Activated CD8-positive, alpha-beta memory T cell treated with anti-CD3 and anti-CD28 coated beads, Interleukin-2, amount 10 ng/mL, durations not matched to agents 7 days and 5 days (primary cell): ENCODE data around the gene KCNQ5. TPM values are rescaled to one million over a fixed set of nuclear protein-coding genes. Genes with fewer than 3 reads are reported as not detected.
"Not testable (repeated sequence)": the region's sequence is repeated elsewhere in the genome, so short reads cannot be mapped to it uniquely, and the experiment has no call there.

Experiments
- ATAC-seq: fragments of 150-1000 bp; cut with Tn5 transposase; one replicate; pipeline ENCODE4 v1.10.0; 2021; ENCODE audit warnings: moderate library complexity
- CTCF ChIA-PET: fragments of 350-600 bp; sonication (Branson Sonifier 250); formaldehyde crosslinking; loops from one replicate; lab custom pipeline; 2021; ENCODE audit warnings: antibody characterized with exemption; lab: Charles Lee
- DNase-seq: peaks from one replicate; pipeline ENCODE4 v3.0.0-alpha.2; 2020
- H3K27ac Mint-ChIP-seq: one replicate; pipeline ENCODE4 v1.8.0; 2021; ENCODE audit warnings: mild to moderate bottlenecking, mixed read lengths
- H3K27me3 Mint-ChIP-seq: one replicate; pipeline ENCODE4 v1.8.0; 2021; ENCODE audit warnings: mixed read lengths
- H3K36me3 Mint-ChIP-seq: one replicate; pipeline ENCODE4 v1.8.0; 2021; ENCODE audit warnings: mild to moderate bottlenecking, mixed read lengths
- H3K4me1 Mint-ChIP-seq: one replicate; pipeline ENCODE4 v1.8.0; 2021; ENCODE audit warnings: mixed read lengths
- H3K4me3 Mint-ChIP-seq: one replicate; pipeline ENCODE4 v1.8.0; 2021; ENCODE audit warnings: mild to moderate bottlenecking, moderate library complexity, mixed read lengths
- H3K9me3 Mint-ChIP-seq: one replicate; pipeline ENCODE4 v1.8.0; 2022; ENCODE audit warnings: low read depth, mixed read lengths
- total RNA-seq, 2 experiments: library from RNA; stranded (reverse); gene quantifications; one replicate each; pipeline ENCODE4 v1.2.3, GENCODE V29; 2021

Gene KCNQ5
- total RNA-seq, 2 experiments from 2014 or later, result 7.2 to 7.8 TPM

- H3K27me3 Mint-ChIP-seq, result peaks cover 2% of the 10 kb centered on the region
- H3K36me3 Mint-ChIP-seq, result no peaks in the 10 kb centered on the region
- DNase-seq, result no peak
- H3K27ac Mint-ChIP-seq, result no peak overlapping the region
- no peaks in the 10 kb centered on the region for H3K9me3 Mint-ChIP-seq
- CTCF ChIA-PET, result no interaction called here
- peaks cover 2% of the 10 kb centered on the region for H3K4me1 Mint-ChIP-seq
- H3K4me3 Mint-ChIP-seq, result no peak overlapping the region
- ATAC-seq, result no peak
Measured at GRCh38 chr6:73180076-73180738, 558.3 kb downstream of the KCNQ5 start.

DNA sequence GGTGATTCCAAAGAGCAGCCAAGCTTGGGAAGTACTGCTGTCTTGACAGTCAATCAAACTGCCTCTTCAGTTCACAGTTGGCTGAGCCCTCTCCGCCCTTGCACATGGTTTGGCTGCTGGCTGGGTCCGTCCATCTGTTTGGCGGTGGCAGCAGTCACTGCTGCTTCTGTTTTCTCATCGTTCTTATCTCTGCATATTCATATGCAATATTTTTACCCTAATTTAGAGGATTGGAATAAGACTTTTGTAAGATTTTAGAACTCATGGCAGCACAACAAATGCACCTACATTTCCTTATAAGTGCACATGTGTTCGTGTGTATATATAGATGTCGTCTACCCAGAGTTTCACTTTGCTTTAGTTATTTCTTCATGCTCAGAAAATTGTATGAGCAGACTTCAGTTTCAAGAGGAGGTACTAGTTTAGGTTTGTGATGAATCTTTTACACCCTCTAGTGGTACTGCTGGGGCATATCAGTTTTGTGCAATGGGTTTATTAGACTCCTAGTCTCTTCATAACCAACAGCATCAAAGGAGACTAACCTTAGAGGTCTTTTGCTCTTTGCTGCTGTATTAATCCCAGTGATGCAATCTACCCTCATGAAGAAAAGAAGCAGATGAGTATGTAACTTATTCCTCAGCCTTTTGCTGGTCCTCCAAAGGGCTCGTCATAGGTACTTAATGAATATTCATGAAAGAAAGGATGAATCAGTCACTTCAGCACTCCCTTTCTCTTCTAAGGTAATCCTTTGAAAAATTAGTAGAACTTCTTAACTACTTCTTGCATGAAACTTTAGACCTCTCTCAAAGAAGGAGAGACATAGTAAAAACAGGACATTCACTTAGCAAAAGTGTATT lies 559.1 kb downstream of the KCNQ5 start:
- Mint-ChIP-seq H3K4me1 (peaks cover 2% of the 10 kb centered on the region), H3K4me3 (no peak overlapping the region), H3K9me3 (no peaks in the 10 kb centered on the region), H3K27ac (no peak overlapping the region), H3K36me3 (no peaks in the 10 kb centered on the region), H3K27me3 (peaks cover 2% of the 10 kb centered on the region)
- CTCF ChIA-PET, result no interaction called here
- ATAC-seq (peak; percentile 78), DNase-seq (no peak)

- Mint-ChIP-seq H3K4me1 (peaks cover 2% of the 10 kb centered on the region), H3K4me3 (no peak overlapping the region), H3K27me3 (peaks cover 2% of the 10 kb centered on the region), H3K9me3 (no peaks in the 10 kb centered on the region), H3K36me3 (no peaks in the 10 kb centered on the region), H3K27ac (no peak overlapping the region)
- CTCF ChIA-PET, result interaction anchor here (0.9 to 1.6 kb wide), 5 partner anchors 13 to 770 kb away, joined by 3 to 5 read pairs (median 4); partner anchors contain the start of gene KCNQ5
- ATAC-seq, result no peak
- no peak for DNase-seq
Measured at GRCh38 chr6:73182021-73182607, 560.2 kb downstream of the KCNQ5 start.

- H3K27ac Mint-ChIP-seq, DNase-seq, H3K4me1 Mint-ChIP-seq, H3K36me3 Mint-ChIP-seq, CTCF ChIA-PET, ATAC-seq, H3K4me3 Mint-ChIP-seq, H3K9me3 Mint-ChIP-seq, H3K27me3 Mint-ChIP-seq: not testable (repeated sequence)
Measured at GRCh38 chr6:73193302-73193701, 571.4 kb downstream of the KCNQ5 start.

DNA sequence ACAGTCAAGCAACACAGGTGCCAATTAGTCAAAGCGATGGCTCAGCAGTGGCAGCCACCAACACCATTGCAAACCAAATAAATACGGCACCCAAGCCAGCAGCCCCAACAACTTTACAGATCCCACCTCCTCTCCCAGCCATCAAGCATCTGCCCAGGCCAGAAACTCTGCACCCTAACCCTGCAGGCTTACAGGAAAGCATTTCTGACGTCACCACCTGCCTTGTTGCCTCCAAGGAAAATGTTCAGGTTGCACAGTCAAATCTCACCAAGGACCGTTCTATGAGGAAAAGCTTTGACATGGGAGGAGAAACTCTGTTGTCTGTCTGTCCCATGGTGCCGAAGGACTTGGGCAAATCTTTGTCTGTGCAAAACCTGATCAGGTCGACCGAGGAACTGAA lies 572.9 kb downstream of the KCNQ5 start:
- H3K36me3 Mint-ChIP-seq, result no peaks in the 10 kb centered on the region
- no peak overlapping the region for H3K4me3 Mint-ChIP-seq
- H3K27me3 Mint-ChIP-seq, result no peaks in the 10 kb centered on the region
- H3K9me3 Mint-ChIP-seq, result no peaks in the 10 kb centered on the region
- H3K27ac Mint-ChIP-seq, result no peak overlapping the region
- no peaks in the 10 kb centered on the region for H3K4me1 Mint-ChIP-seq
- DNase-seq (no peak), ATAC-seq (no peak)
- CTCF ChIA-PET, result no interaction called here

DNA sequence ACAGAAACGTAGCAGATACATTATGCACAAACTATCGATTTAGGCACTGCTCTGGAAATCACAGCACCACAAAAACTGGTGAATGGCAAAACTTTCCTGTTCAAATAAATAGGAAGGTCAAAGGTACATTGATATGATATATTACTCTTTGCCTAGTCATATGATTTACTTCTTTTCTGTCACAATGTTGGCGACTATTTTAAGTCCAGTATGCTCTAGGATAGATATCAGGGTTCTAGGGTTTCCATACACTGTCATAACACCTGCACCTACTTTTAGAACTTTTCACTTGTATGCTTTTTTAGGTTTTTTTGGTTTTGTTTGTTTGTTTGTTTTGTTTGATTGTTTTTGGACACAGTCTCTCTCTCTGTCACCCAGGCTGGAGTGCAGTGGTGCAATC lies 578.4 kb downstream of the KCNQ5 start:
- CTCF ChIA-PET, result no interaction called here
- Mint-ChIP-seq H3K36me3 (no peaks in the 10 kb centered on the region), H3K4me3 (no peak overlapping the region), H3K27me3 (peaks cover 3% of the 10 kb centered on the region), H3K27ac (no peak overlapping the region), H3K9me3 (no peaks in the 10 kb centered on the region), H3K4me1 (no peaks in the 10 kb centered on the region)
- ATAC-seq, result no peak
- no peak for DNase-seq

- H3K36me3 Mint-ChIP-seq, result no peaks in the 10 kb centered on the region
- no peaks in the 10 kb centered on the region for H3K9me3 Mint-ChIP-seq
- CTCF ChIA-PET, result no interaction called here
- H3K4me1 Mint-ChIP-seq, result no peaks in the 10 kb centered on the region
- ATAC-seq, result no peak
- no peak overlapping the region for H3K27ac Mint-ChIP-seq
- no peak overlapping the region for H3K4me3 Mint-ChIP-seq
- DNase-seq, result no peak
- peaks cover 3% of the 10 kb centered on the region for H3K27me3 Mint-ChIP-seq
Measured at GRCh38 chr6:73200735-73201134, 578.9 kb downstream of the KCNQ5 start.

DNA sequence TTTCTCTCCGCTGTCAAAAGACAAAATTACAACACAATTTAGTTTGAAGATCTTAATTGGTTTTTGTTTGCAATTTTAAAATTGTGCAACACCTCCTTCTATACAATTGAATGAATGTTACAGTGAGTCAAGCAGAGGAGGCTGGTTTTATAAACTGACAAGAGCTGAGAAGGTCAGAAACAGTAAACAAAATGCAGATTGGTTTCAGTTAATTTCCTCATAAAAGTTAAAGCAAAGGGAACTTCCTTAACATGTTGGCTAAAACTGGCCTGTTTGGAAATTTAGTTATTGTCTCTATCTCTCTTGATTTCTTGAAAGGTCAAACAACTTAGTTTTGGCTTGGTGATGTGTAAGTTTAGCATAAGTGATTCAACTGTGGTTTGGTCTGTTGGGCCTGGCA lies 581.2 kb downstream of the KCNQ5 start:
- no peak overlapping the region for H3K27ac Mint-ChIP-seq
- no peak overlapping the region for H3K4me3 Mint-ChIP-seq
- no peaks in the 10 kb centered on the region for H3K36me3 Mint-ChIP-seq
- ATAC-seq, result no peak
- no peaks in the 10 kb centered on the region for H3K4me1 Mint-ChIP-seq
- DNase-seq, result no peak
- H3K9me3 Mint-ChIP-seq, result no peaks in the 10 kb centered on the region
- CTCF ChIA-PET, result no interaction called here
- H3K27me3 Mint-ChIP-seq, result peaks cover 3% of the 10 kb centered on the region

DNA sequence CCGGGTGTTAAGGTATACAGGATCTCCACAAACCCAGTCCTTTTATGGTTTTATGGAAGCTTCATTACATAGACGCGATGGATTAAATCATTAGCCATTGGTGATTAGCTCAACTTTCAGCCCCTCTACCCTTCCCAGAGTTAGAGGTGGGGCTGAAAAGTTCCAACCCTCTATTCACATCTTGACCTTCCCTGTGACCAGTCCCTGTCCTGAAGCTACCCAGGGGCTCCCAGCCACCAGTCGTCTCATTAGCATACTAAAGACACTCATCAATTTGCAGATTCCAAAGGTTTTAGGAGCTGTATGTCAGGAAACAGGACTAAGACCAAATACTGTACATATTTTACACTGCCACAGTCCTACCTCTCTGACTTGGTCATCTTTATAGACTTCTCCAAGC lies 582.4 kb downstream of the KCNQ5 start:
- Mint-ChIP-seq H3K4me1 (no peaks in the 10 kb centered on the region), H3K27me3 (peaks cover 3% of the 10 kb centered on the region), H3K4me3 (no peak overlapping the region), H3K9me3 (no peaks in the 10 kb centered on the region), H3K27ac (no peak overlapping the region), H3K36me3 (no peaks in the 10 kb centered on the region)
- CTCF ChIA-PET, result no interaction called here
- DNase-seq (no peak), ATAC-seq (no peak)

- Mint-ChIP-seq H3K4me3 (no peak overlapping the region), H3K27ac (no peak overlapping the region), H3K36me3 (no peaks in the 10 kb centered on the region), H3K4me1 (no peaks in the 10 kb centered on the region), H3K9me3 (no peaks in the 10 kb centered on the region), H3K27me3 (no peaks in the 10 kb centered on the region)
- ATAC-seq (no peak), DNase-seq (no peak)
- CTCF ChIA-PET, result no interaction called here
Measured at GRCh38 chr6:73207221-73207837, 585.5 kb downstream of the KCNQ5 start.

DNA sequence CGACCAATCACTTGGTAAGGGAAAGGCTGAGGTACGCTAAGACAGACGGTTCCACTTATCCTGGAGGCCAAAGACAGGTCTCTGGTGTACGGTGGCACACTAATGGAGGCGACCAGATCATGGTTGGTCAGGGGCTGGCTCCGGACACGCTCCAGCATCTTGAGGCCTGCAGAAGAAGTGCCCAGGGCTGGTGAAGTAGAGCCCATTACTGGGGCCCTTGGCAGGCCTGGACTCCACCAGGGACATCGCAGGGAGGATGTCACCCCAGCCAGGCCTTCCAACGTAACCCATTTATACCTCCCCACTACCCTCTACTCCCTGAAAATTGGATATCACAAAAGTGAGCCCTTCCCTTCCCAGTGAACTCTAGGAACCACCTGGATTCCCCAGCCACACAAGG lies 587.3 kb downstream of the KCNQ5 start:
- Mint-ChIP-seq H3K9me3 (no peaks in the 10 kb centered on the region), H3K27me3 (no peaks in the 10 kb centered on the region), H3K27ac (no peak overlapping the region), H3K36me3 (no peaks in the 10 kb centered on the region), H3K4me1 (no peaks in the 10 kb centered on the region), H3K4me3 (no peak overlapping the region)
- no peak for ATAC-seq
- no peak for DNase-seq
- CTCF ChIA-PET, result no interaction called here

- H3K27ac Mint-ChIP-seq, result no peak overlapping the region
- H3K27me3 Mint-ChIP-seq, result peaks cover 3% of the 10 kb centered on the region
- H3K4me3 Mint-ChIP-seq, result no peak overlapping the region
- CTCF ChIA-PET, result no interaction called here
- H3K4me1 Mint-ChIP-seq, result no peaks in the 10 kb centered on the region
- no peak for DNase-seq
- no peak for ATAC-seq
- H3K9me3 Mint-ChIP-seq, result no peaks in the 10 kb centered on the region
- no peaks in the 10 kb centered on the region for H3K36me3 Mint-ChIP-seq
Measured at GRCh38 chr6:73216859-73217258, 595.0 kb downstream of the KCNQ5 start.

GRCh38 chr6:73225396-73225795 lies 603.5 kb downstream of the KCNQ5 start, which contains the start of gene KHDC1L:
Gene KHDC1L, minus strand, starts transcription at chr6:73225496. Its CDS starts 88 bp downstream, at chr6:73225408.
- H3K4me1 Mint-ChIP-seq, result no peaks in the 10 kb centered on the region
- no peaks in the 10 kb centered on the region for H3K36me3 Mint-ChIP-seq
- no peak for ATAC-seq
- DNase-seq, result no peak
- no peak within 1 kb of the TSS for H3K27ac Mint-ChIP-seq
- no peaks in the 10 kb centered on the region for H3K9me3 Mint-ChIP-seq
- H3K4me3 Mint-ChIP-seq, result no peak within 1 kb of the TSS
- no peaks in the 10 kb centered on the region for H3K27me3 Mint-ChIP-seq
- CTCF ChIA-PET, result no interaction called here
